GM12892 (cell line): ENCODE data around the gene CDC42SE2.

Experiments used
- POLR2A ChIP-seq: IDR thresholded peaks from 2 replicates; pipeline ENCODE4 v1.6.1; 2011; ENCODE audit warnings: low read depth, low read length, control low read depth
- POLR2AphosphoS5 ChIP-seq: IDR thresholded peaks from 2 replicates; pipeline ENCODE4 v1.6.1; 2011; ENCODE audit warnings: low read depth, low read length, control low read depth
- TAF1 ChIP-seq: IDR thresholded peaks from 2 replicates; pipeline ENCODE4 v1.6.1; 2011; ENCODE audit warnings: low read depth, mild to moderate bottlenecking, control low read depth, low read length, borderline replicate concordance

DNA sequence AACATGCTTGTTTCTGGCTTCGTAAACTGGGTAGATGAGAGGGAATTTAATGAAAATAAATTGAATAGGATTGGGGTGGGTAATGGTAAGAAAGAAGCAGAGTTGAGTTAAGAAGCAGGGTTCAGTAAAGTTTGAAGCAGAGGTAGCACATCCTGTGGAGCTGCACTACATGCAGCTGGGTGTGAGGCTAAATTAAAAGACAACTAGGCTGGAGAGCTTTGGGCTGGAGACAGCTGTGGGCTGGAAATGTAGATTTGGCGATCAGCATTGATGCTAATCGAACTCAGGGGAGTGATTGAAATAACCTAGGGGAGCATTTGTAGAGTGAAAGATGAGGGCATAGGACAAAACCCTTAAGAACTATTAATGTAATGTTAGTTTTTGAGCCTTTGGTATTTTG is 35.6 kb downstream of the CDC42SE2 start:
- TF ChIP-seq POLR2A = no peak
- TF ChIP-seq POLR2AphosphoS5 = no peak
- no peak for TF ChIP-seq TAF1
